GM18511 (cell line): Measurements from ENCODE around the gene TBC1D3C.
"Not testable (repeated sequence)": the region's sequence is repeated elsewhere in the genome, so short reads cannot be mapped to it uniquely, and the experiment has no call there.

Source experiments
- ATAC-seq: cut with Tn5 transposase; IDR thresholded peaks from one replicate; pipeline ENCODE4 v1.9.1; 2021; ENCODE audit warnings: mild to moderate bottlenecking, moderate library complexity; ENCODE audit not compliant: unreplicated experiment

Gene TBC1D3C

GRCh38 chr17:38068534-38068933 lies at the start of gene TBC1D3C:
TBC1D3C (minus strand) TSS chr17:38068634; CDS start chr17:38067066, 1,568 bp downstream.
- not testable (repeated sequence) for ATAC-seq

- ATAC-seq, result not testable (repeated sequence)
Observed at GRCh38 chr17:38099262-38099661, 30.8 kb upstream of the TBC1D3C start.

GRCh38 chr17:38094059-38094694 lies 25.7 kb upstream of the TBC1D3C start:
- not testable (repeated sequence) for ATAC-seq

GRCh38 chr17:38088120-38088519 lies 19.7 kb upstream of the TBC1D3C start:
- not testable (repeated sequence) for ATAC-seq

- not testable (repeated sequence) for ATAC-seq
Observed at GRCh38 chr17:38087344-38087743, 18.9 kb upstream of the TBC1D3C start.
